ENCODE measurements around the gene GSTA4.

GRCh38 chr6:52983159-52983848 is 11.8 kb downstream of the GSTA4 start:
- no peak for TF ChIP-seq CTCF (IDR thresholded peaks at IDR 0.05; ENCODE audit: low read depth, low read length)
- TF ChIP-seq POLR2A (IDR thresholded peaks at IDR 0.05; ENCODE audit: extremely low read depth, insufficient read length): no peak
